Measurements from ENCODE around the gene MRNIP. TPM values are rescaled to one million over a fixed set of nuclear protein-coding genes. Genes with fewer than 3 reads are reported as not detected.

Gene MRNIP
- polyA plus RNA-seq, 1 donor (not counting 4 experiments of a cell fraction or from before 2014, with no cell fraction given) = 14.9 TPM

DNA sequence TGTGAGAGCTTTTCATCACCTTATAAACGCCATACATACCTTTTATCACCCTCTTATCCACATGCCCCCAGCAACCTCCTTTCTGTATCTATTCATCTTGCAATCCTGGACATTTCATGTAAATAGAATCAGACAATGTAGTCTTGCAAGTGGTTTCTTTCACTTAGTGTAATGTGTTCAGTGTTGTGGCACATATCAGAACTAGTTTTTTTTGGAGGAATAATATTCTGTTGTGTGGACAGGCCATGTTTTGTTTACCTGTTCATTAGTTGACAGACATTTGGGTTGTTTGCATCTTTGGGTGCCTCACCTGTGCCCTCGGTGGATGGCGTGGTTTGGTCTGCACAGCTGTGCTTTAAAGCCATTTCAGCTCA, 36.6 kb downstream of the MRNIP start:
- Histone ChIP-seq H4K20me1 (ENCODE audit: control insufficient read depth, extremely low read depth, insufficient read depth, low read length) (peaks cover 19% of the 10 kb centered on the region), H3K9me1 (ENCODE audit: control insufficient read depth, extremely low read depth, insufficient read depth, low read length) (no peaks in the 10 kb centered on the region), H3K9ac (ENCODE audit: control insufficient read depth, extremely low read depth, insufficient read depth, low read length) (peak overlapping the region; percentile 93), H3K4me1 (ENCODE audit: control insufficient read depth, extremely low read depth, insufficient read depth, low read length) (peaks cover 32% of the 10 kb centered on the region), H3K27ac (ENCODE audit: control insufficient read depth, insufficient read depth, low read length) (peak overlapping the region; percentile 87), H3K27me3 (ENCODE audit: control insufficient read depth, extremely low read depth, insufficient read depth, low read length) (no peaks in the 10 kb centered on the region), H3K4me3 (ENCODE audit: control insufficient read depth in 2 of 3, extremely low read depth in 1 of 3, insufficient read depth in 2 of 3, low read depth in 1 of 3, low read length in 3 of 3) (peak overlapping the region; percentile 66 to 84 (median 70)), H3K9me3 (ENCODE audit: control insufficient read depth, low read depth, low read length) (no peaks in the 10 kb centered on the region), H3K4me2 (ENCODE audit: control insufficient read depth, extremely low read depth, insufficient read depth, low read depth, low read length) (peak overlapping the region; percentile 88), H2AFZ (ENCODE audit: control insufficient read depth, low read length) (no peak overlapping the region), H3K36me3 (ENCODE audit: control insufficient read depth in 2 of 2, extremely low read depth in 1 of 2, insufficient read depth in 2 of 2, low read length in 2 of 2) (peaks cover 30 to 31% of the 10 kb centered on the region in 2 experiments), H3K79me2 (ENCODE audit: control insufficient read depth, insufficient read depth, low read length) (peaks cover 23% of the 10 kb centered on the region)
- FAIRE-seq (no peak), DNase-seq (ENCODE audit: low read depth, low spot score) (no peak)
- TF ChIP-seq EZH2 (IDR thresholded peaks at IDR 0.05; ENCODE audit: low read length) (no peak), CTCF (optimal IDR thresholded peaks at IDR 0.05 in 1 of 3, IDR thresholded peaks at IDR 0.05 in 1 of 3, conservative IDR thresholded peaks at IDR 0.05 in 1 of 3; ENCODE audit: extremely low read depth in 1 of 3, insufficient read depth in 2 of 3, low read length in 3 of 3) (no peak)
- dilution Hi-C loops (cut with MboI; ENCODE audit: extremely low pct_ligation_motif_present, low sequenced_read_pairs) = no loop called here

DNA sequence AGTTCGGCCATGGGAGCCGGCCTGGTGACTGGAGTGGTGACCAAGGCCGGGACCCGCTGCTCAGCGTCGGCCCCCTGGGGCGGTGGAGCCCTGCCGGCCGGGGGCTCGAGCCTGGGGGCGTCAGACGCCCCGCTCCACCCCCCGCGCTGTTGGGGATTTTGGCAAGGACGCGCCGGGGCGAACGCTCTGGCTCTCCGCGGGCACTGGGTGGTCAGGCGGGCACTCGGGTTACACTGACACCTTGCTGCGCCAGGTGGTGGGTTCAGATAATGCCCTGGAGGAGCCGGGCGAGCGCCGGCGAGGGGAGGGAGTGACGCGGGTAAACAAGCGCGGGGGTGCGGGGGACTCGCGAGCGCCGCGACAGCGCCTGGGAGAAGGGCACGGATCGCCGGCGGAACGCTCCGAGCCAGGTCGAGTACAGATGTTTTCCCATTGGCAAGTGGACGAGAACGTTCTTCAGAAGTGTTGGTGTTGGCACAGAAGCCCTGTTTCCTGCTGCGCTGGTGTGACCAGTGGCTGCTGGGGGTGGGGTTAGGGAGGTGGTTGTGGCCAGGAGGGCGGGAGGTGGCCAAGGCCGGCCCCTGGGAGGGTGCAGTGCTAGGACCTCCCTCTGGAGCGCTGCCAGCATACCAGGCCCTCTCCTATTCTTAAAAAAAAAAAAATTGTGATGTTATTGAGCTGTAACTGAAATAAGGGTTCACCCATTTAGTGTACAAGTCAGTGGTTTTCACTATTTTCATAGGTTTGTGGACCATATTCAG, 37.1 kb downstream of the MRNIP start:
- no peak overlapping the region for H2AFZ ChIP-seq (ENCODE audit: control insufficient read depth, low read length)
- H4K20me1 ChIP-seq (ENCODE audit: control insufficient read depth, extremely low read depth, insufficient read depth, low read length) = peaks cover 19% of the 10 kb centered on the region
- no peaks in the 10 kb centered on the region for H3K27me3 ChIP-seq (ENCODE audit: control insufficient read depth, extremely low read depth, insufficient read depth, low read length)
- DNase-seq (ENCODE audit: low read depth, low spot score) (no peak), FAIRE-seq (no peak)
- no peak for TF ChIP-seq EZH2 (IDR thresholded peaks at IDR 0.05; ENCODE audit: low read length)
- TF ChIP-seq CTCF (optimal IDR thresholded peaks at IDR 0.05 in 1 of 3, IDR thresholded peaks at IDR 0.05 in 1 of 3, conservative IDR thresholded peaks at IDR 0.05 in 1 of 3; ENCODE audit: extremely low read depth in 1 of 3, insufficient read depth in 2 of 3, low read length in 3 of 3) = peak in 1 of 3 experiments; percentile 4
- H3K36me3 ChIP-seq (ENCODE audit: control insufficient read depth in 2 of 2, extremely low read depth in 1 of 2, insufficient read depth in 2 of 2, low read length in 2 of 2) = peaks cover 26 to 28% of the 10 kb centered on the region in 2 experiments
- peaks cover 32% of the 10 kb centered on the region for H3K4me1 ChIP-seq (ENCODE audit: control insufficient read depth, extremely low read depth, insufficient read depth, low read length)
- dilution Hi-C loops (cut with MboI; ENCODE audit: extremely low pct_ligation_motif_present, low sequenced_read_pairs) = no loop called here
- H3K4me2 ChIP-seq (ENCODE audit: control insufficient read depth, extremely low read depth, insufficient read depth, low read depth, low read length) = peak overlapping the region; percentile 88
- peaks cover 23% of the 10 kb centered on the region for H3K79me2 ChIP-seq (ENCODE audit: control insufficient read depth, insufficient read depth, low read length)
- no peaks in the 10 kb centered on the region for H3K9me1 ChIP-seq (ENCODE audit: control insufficient read depth, extremely low read depth, insufficient read depth, low read length)
- peak overlapping the region; percentile 93 for H3K9ac ChIP-seq (ENCODE audit: control insufficient read depth, extremely low read depth, insufficient read depth, low read length)
- peak overlapping the region; percentile 66 to 84 (median 70) for H3K4me3 ChIP-seq (ENCODE audit: control insufficient read depth in 2 of 3, extremely low read depth in 1 of 3, insufficient read depth in 2 of 3, low read depth in 1 of 3, low read length in 3 of 3)
- H3K9me3 ChIP-seq (ENCODE audit: control insufficient read depth, low read depth, low read length) = no peaks in the 10 kb centered on the region
- H3K27ac ChIP-seq (ENCODE audit: control insufficient read depth, insufficient read depth, low read length) = peak overlapping the region; percentile 87
